ENCODE data around the gene ACVR1. TPM values are rescaled to one million over a fixed set of nuclear protein-coding genes. Genes with fewer than 3 reads are reported as not detected.

ACVR1 gene
- total and polyA plus RNA-seq, 2 experiments from 2014 or later, result 8.9 to 21.5 TPM

- no peak for TF ChIP-seq ZNF462 (CRISPR knock-in tag; IDR thresholded peaks at IDR 0.05)
These were observed 177.7 kb downstream of the ACVR1 start (continued) for GRCh38 chr2:157698430-157698829.

GRCh38 chr2:157696036-157696435 is 180.1 kb downstream of the ACVR1 start:
- H3K4me1 Mint-ChIP-seq, result no peaks in the 10 kb centered on the region; the same call in 2 of the 3 replicates
- H3K27me3 Mint-ChIP-seq (ENCODE audit: insufficient read depth, low read depth, poor library complexity), result peaks cover 5% of the 10 kb centered on the region
- Histone ChIP-seq H3K27ac (ENCODE audit: low read depth) (no peak overlapping the region), H3K4me3 (no peak overlapping the region), H2AFZ (no peak overlapping the region), H3K4me2 (no peak overlapping the region), H3F3A (replicated peaks; ENCODE audit: low read depth) (no peaks in the 10 kb centered on the region), H3K4me1 (ENCODE audit: insufficient read depth) (no peaks in the 10 kb centered on the region), H3K9me2 (ENCODE audit: insufficient read depth) (no peaks in the 10 kb centered on the region), H4K20me1 (replicated peaks; ENCODE audit: insufficient read depth) (peaks cover 2% of the 10 kb centered on the region; the same call in 1 of the 2 replicates), H3K79me2 (replicated peaks; ENCODE audit: insufficient read depth) (no peaks in the 10 kb centered on the region), H3K27me3 (ENCODE audit: insufficient read depth) (peaks cover 3% of the 10 kb centered on the region; the same call in 1 of the 2 replicates), H3K36me3 (ENCODE audit: insufficient read depth) (no peaks in the 10 kb centered on the region)
- no peak overlapping the region for H3K4me3 Mint-ChIP-seq
- no peaks in the 10 kb centered on the region for H3K9me3 Mint-ChIP-seq
- DNase-seq (ENCODE audit: low spot score) (no peak), ATAC-seq (no peak)
- no peak overlapping the region for H3K27ac Mint-ChIP-seq
- H3K36me3 Mint-ChIP-seq (ENCODE audit: low read depth), result no peaks in the 10 kb centered on the region
- TF ChIP-seq CTCF (conservative IDR thresholded peaks at IDR 0.05; ENCODE audit: low read depth in 2 of 2), result no peak
- no peak for TF ChIP-seq JUNB (IDR thresholded peaks at IDR 0.05; ENCODE audit: unreplicated experiment)

Data from GM23338 (cell line).